CD4-positive, alpha-beta memory T cell (primary cell): ENCODE results near the gene BTLA. TPM values are rescaled to one million over a fixed set of nuclear protein-coding genes. Genes with fewer than 3 reads are reported as not detected.
A peak's percentile ranks its signal among the peaks of the same experiment; 100 is the strongest.
"Not testable (repeated sequence)": the region's sequence is repeated elsewhere in the genome, so short reads cannot be mapped to it uniquely, and the experiment has no call there.

Experiments used
- CTCF ChIA-PET: fragments of 350-600 bp; sonication (Branson Sonifier 250); formaldehyde crosslinking; loops from one replicate; lab custom pipeline; 2021; ENCODE audit warnings: inconsistent platforms; ENCODE audit not compliant: partially characterized antibody; lab: Charles Lee
- POLR2A ChIA-PET: fragments of 350-600 bp; sonication (Branson Sonifier 250); formaldehyde crosslinking; loops from one replicate; lab custom pipeline; 2021; ENCODE audit not compliant: partially characterized antibody; lab: Charles Lee
- DNase-seq, 5 donors: peaks; one replicate each; pipeline versions ENCODE4 v3.0.0 to v3.0.0-alpha.2; 2020 to 2022; ENCODE audit warnings: mixed read lengths in 1 of 5
- H3K27ac ChIP-seq: one replicate; pipeline ENCODE4 v1.7.0; 2013; ENCODE audit warnings: low read depth, low read length
- H3K27me3 ChIP-seq: 2 replicates; pipeline ENCODE4 v1.7.0; 2013; ENCODE audit warnings: mild to moderate bottlenecking, low read length, moderate library complexity; ENCODE audit not compliant: insufficient read depth
- H3K36me3 ChIP-seq: 2 replicates; pipeline ENCODE4 v1.7.0; 2013; ENCODE audit warnings: mild to moderate bottlenecking, low read length, moderate library complexity; ENCODE audit not compliant: insufficient read depth
- H3K4me1 ChIP-seq: 2 replicates; pipeline ENCODE4 v1.7.0; 2013; ENCODE audit warnings: mild to moderate bottlenecking, low read length, moderate library complexity; ENCODE audit not compliant: insufficient read depth
- H3K4me3 ChIP-seq, 2 donors: one replicate each; pipeline ENCODE4 v1.7.0; 2013; ENCODE audit warnings: low read length in 2 of 2, mild to moderate bottlenecking in 1 of 2
- H3K9me3 ChIP-seq, 2 donors: one replicate each; pipeline ENCODE4 v1.7.0; 2013; ENCODE audit warnings: low read length in 2 of 2, control low read depth in 1 of 2; ENCODE audit not compliant: control insufficient read depth in 1 of 2
- H3K27ac Mint-ChIP-seq, 7 donors: one replicate each; pipeline ENCODE4 v1.8.0; 2020 to 2021; ENCODE audit warnings: mixed read lengths in 7 of 7, mild to moderate bottlenecking in 6 of 7, inconsistent platforms in 3 of 7, moderate library complexity in 3 of 7
- H3K27me3 Mint-ChIP-seq, 2 donors: one replicate each; pipeline ENCODE4 v1.8.0; 2020 to 2021; ENCODE audit warnings: mixed read lengths in 2 of 2
- H3K36me3 Mint-ChIP-seq, 2 donors: one replicate each; pipeline ENCODE4 v1.8.0; 2020 to 2021; ENCODE audit warnings: mixed read lengths in 2 of 2, inconsistent platforms in 1 of 2, mild to moderate bottlenecking in 1 of 2
- H3K4me1 Mint-ChIP-seq, 4 donors: one replicate each; pipeline ENCODE4 v1.8.0; 2020 to 2021; ENCODE audit warnings: mixed read lengths in 4 of 4, mild to moderate bottlenecking in 1 of 4
- H3K4me3 Mint-ChIP-seq, 8 donors: one replicate each; pipeline ENCODE4 v1.8.0; 2020 to 2021; ENCODE audit warnings: mixed read lengths in 8 of 8, mild to moderate bottlenecking in 7 of 8, moderate library complexity in 6 of 8, inconsistent platforms in 3 of 8
- H3K9me3 Mint-ChIP-seq, 8 donors: one replicate each; pipeline ENCODE4 v1.8.0; 2020 to 2021; ENCODE audit warnings: mixed read lengths in 8 of 8, mild to moderate bottlenecking in 5 of 8, inconsistent platforms in 3 of 8, moderate library complexity in 1 of 8
- intact Hi-C: fragments of 100-400 bp; cut with micrococcal nuclease; formaldehyde crosslinking; loops from one replicate; pipeline ENCODE4 v1.15.1; 2023
- polyA plus RNA-seq, 2 donors: library from polyadenylated mRNA; unstranded; fragments of 300-500 nt; fragmentation: Illumina TruSeq; gene quantifications; one replicate each; pipeline ENCODE4 v1.2.3, GENCODE V29; 2021
- total RNA-seq, 2 experiments: library from RNA; stranded (reverse); gene quantifications; one replicate each; pipeline ENCODE4 v1.2.3, GENCODE V29; 2021

The BTLA gene
- total and polyA plus RNA-seq, 4 experiments from 2014 or later: 17.5 to 24.9 (median 20.8) TPM

- peaks cover 85% of the 10 kb centered on the region for H3K4me1 ChIP-seq
- POLR2A ChIA-PET: interaction anchor here (0.7 to 1.0 kb wide), 3 partner anchors 27 to 29 kb away, joined by 3 to 4 read pairs (median 3); partner anchors contain the start of gene BTLA
- peaks cover 0 to 5% (median 0%) of the 10 kb centered on the region in 8 donors for H3K9me3 Mint-ChIP-seq
- intact Hi-C loops: no loop called here
- no peak for DNase-seq
- peak overlapping the region in 6 of 8 donors; percentile 2 to 70 (median 28) for H3K4me3 Mint-ChIP-seq
- no peaks in the 10 kb centered on the region for H3K9me3 ChIP-seq
- no peaks in the 10 kb centered on the region for H3K36me3 ChIP-seq
- no peak overlapping the region for H3K4me3 ChIP-seq
- no peaks in the 10 kb centered on the region for H3K27me3 ChIP-seq
- peaks cover 52 to 56% of the 10 kb centered on the region in 2 donors for H3K36me3 Mint-ChIP-seq
- peaks cover 69 to 93% (median 85%) of the 10 kb centered on the region in 4 donors for H3K4me1 Mint-ChIP-seq
- no peaks in the 10 kb centered on the region for H3K27me3 Mint-ChIP-seq
- CTCF ChIA-PET: no interaction called here
- no peak overlapping the region for H3K27ac ChIP-seq
- H3K27ac Mint-ChIP-seq: peak overlapping the region; percentile 1 to 86 (median 55)
Measured at GRCh38 chr3:112470788-112471187, 28.5 kb downstream of the BTLA start.

GRCh38 chr3:112469671-112470070 is 29.6 kb downstream of the BTLA start:
- H3K27ac Mint-ChIP-seq: peak overlapping the region; percentile 44 to 66 (median 52)
- intact Hi-C loops: no loop called here
- peaks cover 0 to 5% (median 0%) of the 10 kb centered on the region in 8 donors for H3K9me3 Mint-ChIP-seq
- H3K27ac ChIP-seq: no peak overlapping the region
- H3K9me3 ChIP-seq: no peaks in the 10 kb centered on the region
- H3K4me3 ChIP-seq: no peak overlapping the region
- ChIA-PET POLR2A (no interaction called here), CTCF (interaction anchor here (1.0 kb wide), 1 partner anchor 9 kb away, joined by 3 read pairs; no protein-coding TSS in a partner anchor)
- no peaks in the 10 kb centered on the region for H3K27me3 Mint-ChIP-seq
- H3K36me3 Mint-ChIP-seq: peaks cover 50 to 52% of the 10 kb centered on the region in 2 donors
- no peaks in the 10 kb centered on the region for H3K36me3 ChIP-seq
- no peak for DNase-seq
- peaks cover 88% of the 10 kb centered on the region for H3K4me1 ChIP-seq
- H3K27me3 ChIP-seq: no peaks in the 10 kb centered on the region
- H3K4me1 Mint-ChIP-seq: peaks cover 69 to 94% (median 86%) of the 10 kb centered on the region in 4 donors
- peak overlapping the region in 4 of 8 donors; percentile 17 to 70 (median 35) for H3K4me3 Mint-ChIP-seq

GRCh38 chr3:112467539-112467938 is 31.7 kb downstream of the BTLA start:
- DNase-seq: no peak
- Mint-ChIP-seq H3K27ac (peak overlapping the region in 5 of 7 donors; percentile 53 to 89 (median 64)), H3K27me3 (no peaks in the 10 kb centered on the region), H3K9me3 (peaks cover 0 to 2% (median 0%) of the 10 kb centered on the region in 8 donors), H3K4me3 (peak overlapping the region in 5 of 8 donors; percentile 23 to 55 (median 25)), H3K4me1 (peaks cover 74 to 93% (median 85%) of the 10 kb centered on the region in 4 donors), H3K36me3 (peaks cover 47% of the 10 kb centered on the region in 2 donors)
- H3K4me1 ChIP-seq: peaks cover 88% of the 10 kb centered on the region
- H3K27me3 ChIP-seq: no peaks in the 10 kb centered on the region
- ChIA-PET CTCF (interaction anchor here (1.0 kb wide), 1 partner anchor 175 kb away, joined by 3 read pairs; no protein-coding TSS in a partner anchor), POLR2A (no interaction called here)
- intact Hi-C loops: no loop called here
- H3K4me3 ChIP-seq: no peak overlapping the region
- H3K9me3 ChIP-seq: no peaks in the 10 kb centered on the region
- H3K36me3 ChIP-seq: no peaks in the 10 kb centered on the region
- no peak overlapping the region for H3K27ac ChIP-seq

- peaks cover 67 to 91% (median 79%) of the 10 kb centered on the region in 4 donors for H3K4me1 Mint-ChIP-seq
- intact Hi-C loops: no loop called here
- no peak for DNase-seq
- POLR2A ChIA-PET: interaction anchor here (1.7 kb wide), 1 partner anchor 33 kb away, joined by 4 read pairs; no protein-coding TSS in a partner anchor
- CTCF ChIA-PET: interaction anchor here (1.2 kb wide), 1 partner anchor 54 kb away, joined by 3 read pairs; no protein-coding TSS in a partner anchor
- no peaks in the 10 kb centered on the region for H3K9me3 ChIP-seq
- peak overlapping the region in 4 of 7 donors; percentile 3 to 79 (median 42) for H3K27ac Mint-ChIP-seq
- peak overlapping the region in 1 of 8 donors; percentile 82 for H3K4me3 Mint-ChIP-seq
- H3K27ac ChIP-seq: no peak overlapping the region
- H3K36me3 ChIP-seq: no peaks in the 10 kb centered on the region
- peaks cover 37 to 39% of the 10 kb centered on the region in 2 donors for H3K36me3 Mint-ChIP-seq
- no peaks in the 10 kb centered on the region for H3K27me3 ChIP-seq
- no peak overlapping the region for H3K4me3 ChIP-seq
- peaks cover 0 to 2% (median 0%) of the 10 kb centered on the region in 8 donors for H3K9me3 Mint-ChIP-seq
- no peaks in the 10 kb centered on the region for H3K27me3 Mint-ChIP-seq
- H3K4me1 ChIP-seq: peaks cover 79% of the 10 kb centered on the region
Measured at GRCh38 chr3:112466020-112466419, 33.3 kb downstream of the BTLA start.

- Mint-ChIP-seq H3K27ac (peak overlapping the region; percentile 71 to 89 (median 83)), H3K27me3 (no peaks in the 10 kb centered on the region), H3K36me3 (peaks cover 22 to 26% of the 10 kb centered on the region in 2 donors), H3K4me3 (peak overlapping the region; percentile 56 to 86 (median 81)), H3K9me3 (peaks cover 0 to 2% (median 0%) of the 10 kb centered on the region in 8 donors), H3K4me1 (peaks cover 65 to 91% (median 79%) of the 10 kb centered on the region in 4 donors)
- ChIA-PET CTCF (interaction anchor here (1.3 to 1.5 kb wide), 2 partner anchors 27 to 37 kb away, joined by 4 to 6 read pairs; no protein-coding TSS in a partner anchor), POLR2A (interaction anchor here (0.5 to 2.6 kb wide), 7 partner anchors 9 to 531 kb away, joined by 3 to 17 read pairs (median 5); partner anchors contain the start of genes ATG3, BTLA and SLC35A5)
- no peaks in the 10 kb centered on the region for H3K36me3 ChIP-seq
- H3K27ac ChIP-seq: peak overlapping the region; percentile 22
- H3K9me3 ChIP-seq: no peaks in the 10 kb centered on the region
- peak in 4 of 5 donors; percentile 41 to 55 (median 48) for DNase-seq
- intact Hi-C loops: loop anchor here (1.0 to 2.0 kb wide), 3 partner anchors 9 to 35 kb away; partner anchors contain the start of gene BTLA
- peaks cover 80% of the 10 kb centered on the region for H3K4me1 ChIP-seq
- H3K4me3 ChIP-seq: no peak overlapping the region
- no peaks in the 10 kb centered on the region for H3K27me3 ChIP-seq
Measured at GRCh38 chr3:112464264-112464663, 35.0 kb downstream of the BTLA start.

GRCh38 chr3:112463250-112463649 is 36.0 kb downstream of the BTLA start:
- Histone ChIP-seq H3K27ac (no peak overlapping the region), H3K4me3 (no peak overlapping the region), H3K9me3 (no peaks in the 10 kb centered on the region), H3K4me1 (peaks cover 81% of the 10 kb centered on the region), H3K27me3 (no peaks in the 10 kb centered on the region), H3K36me3 (no peaks in the 10 kb centered on the region)
- peak overlapping the region; percentile 2 to 83 (median 62) for H3K4me3 Mint-ChIP-seq
- intact Hi-C loops: no loop called here
- peak overlapping the region; percentile 14 to 87 (median 76) for H3K27ac Mint-ChIP-seq
- H3K9me3 Mint-ChIP-seq: peaks cover 0 to 2% (median 0%) of the 10 kb centered on the region in 8 donors
- H3K27me3 Mint-ChIP-seq: no peaks in the 10 kb centered on the region
- CTCF ChIA-PET: interaction anchor here (1.3 to 1.5 kb wide), 2 partner anchors 26 to 38 kb away, joined by 4 to 6 read pairs; no protein-coding TSS in a partner anchor
- H3K36me3 Mint-ChIP-seq: peaks cover 17 to 21% of the 10 kb centered on the region in 2 donors
- H3K4me1 Mint-ChIP-seq: peaks cover 58 to 88% (median 74%) of the 10 kb centered on the region in 4 donors
- POLR2A ChIA-PET: interaction anchor here (1.9 to 2.6 kb wide), 3 partner anchors 36 to 99 kb away, joined by 5 to 17 read pairs (median 6); partner anchors contain the start of genes ATG3, BTLA and SLC35A5
- DNase-seq: peak in 1 of 5 donors; percentile 16

GRCh38 chr3:112461787-112462186 is 37.5 kb downstream of the BTLA start:
- intact Hi-C loops, H3K4me3 Mint-ChIP-seq, DNase-seq, H3K4me3 ChIP-seq, H3K9me3 ChIP-seq, H3K27me3 Mint-ChIP-seq, H3K27ac ChIP-seq, H3K9me3 Mint-ChIP-seq, H3K27me3 ChIP-seq, H3K36me3 ChIP-seq, POLR2A ChIA-PET: not testable (repeated sequence)
- peaks cover 74% of the 10 kb centered on the region for H3K4me1 ChIP-seq
- Mint-ChIP-seq H3K4me1 (peaks cover 50 to 83% (median 67%) of the 10 kb centered on the region in 4 donors), H3K27ac (peak overlapping the region in 1 of 7 donors; percentile 0), H3K36me3 (peaks cover 10 to 13% of the 10 kb centered on the region in 2 donors)
- CTCF ChIA-PET: interaction anchor here (1.2 kb wide), 1 partner anchor 25 kb away, joined by 5 read pairs; no protein-coding TSS in a partner anchor
